HG03064 (cell line): Measurements from ENCODE around the gene SMLR1.

Experiments
- ATAC-seq: cut with Tn5 transposase; IDR thresholded peaks from one replicate; pipeline ENCODE4 v1.9.1; 2021; ENCODE audit warnings: low read depth; ENCODE audit not compliant: unreplicated experiment

SMLR1 gene

DNA sequence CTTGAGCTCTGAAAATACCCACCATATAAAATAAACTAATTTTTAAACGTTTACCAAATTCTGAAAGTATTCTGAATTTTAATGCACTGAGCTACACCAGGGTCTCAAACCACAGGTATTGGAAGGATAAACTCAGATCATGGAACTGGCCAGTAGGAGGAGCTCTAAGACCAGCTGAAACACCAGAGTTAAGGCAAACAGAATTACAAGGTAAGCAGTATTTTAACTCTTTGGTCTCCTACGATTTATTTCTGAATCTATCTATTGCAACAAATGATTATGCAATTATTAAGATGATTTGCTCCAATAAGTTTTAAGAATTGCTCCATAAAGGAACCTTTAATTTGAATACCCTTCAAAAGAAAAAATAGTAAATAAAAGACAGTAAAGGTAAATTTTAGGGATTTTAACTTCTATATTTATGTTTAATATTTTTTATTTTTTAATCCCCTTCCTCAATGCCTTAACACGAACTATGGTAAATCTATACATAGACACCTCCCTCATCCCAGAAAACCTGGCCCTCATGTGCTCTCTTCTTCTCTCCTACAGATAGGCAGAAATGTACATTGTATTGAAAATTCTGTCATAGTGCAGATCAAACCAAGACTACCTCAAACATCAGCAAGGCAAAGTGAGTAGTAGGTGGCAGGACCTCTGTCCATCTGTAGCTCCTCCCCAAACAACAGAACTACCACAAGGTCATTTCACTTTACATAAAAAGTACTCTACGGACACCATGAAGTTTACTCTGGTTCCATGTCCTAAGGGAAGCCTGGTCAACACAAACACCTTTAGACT lies 58.4 kb downstream of the SMLR1 start:
- ATAC-seq = peak; percentile 87
